Transverse colon (tissue), 4 donors: ENCODE measurements around the gene STK11.

Experiments
- CTCF ChIP-seq, 5 experiments: fragments of 200-600 bp in 3 of 5; fragments of 450-650 bp in 2 of 5; sonication (generic) in 3 of 5; IDR thresholded peaks; 1 replicate in 2 of 5; 2 replicates in 3 of 5; pipeline ENCODE4 v1.5.1; 2016 to 2017; ENCODE audit warnings: antibody characterized with exemption in 5 of 5, inconsistent platforms in 3 of 5, mild to moderate bottlenecking in 2 of 5, moderate library complexity in 1 of 5
- EP300 ChIP-seq: sonication (generic); formaldehyde crosslinking; IDR thresholded peaks from one replicate; pipeline ENCODE4 v1.6.1; 2017; ENCODE audit warnings: antibody characterized with exemption, low read depth
- POLR2A ChIP-seq: fragments of 450-650 bp; IDR thresholded peaks from one replicate; pipeline ENCODE4 v1.6.1; 2016; ENCODE audit warnings: antibody characterized with exemption, mild to moderate bottlenecking, moderate library complexity
- POLR2AphosphoS5 ChIP-seq, 3 donors: sonication (generic); formaldehyde crosslinking; IDR thresholded peaks; one replicate each; pipeline ENCODE4 v1.6.1; 2016; ENCODE audit warnings: antibody characterized with exemption in 3 of 3

DNA sequence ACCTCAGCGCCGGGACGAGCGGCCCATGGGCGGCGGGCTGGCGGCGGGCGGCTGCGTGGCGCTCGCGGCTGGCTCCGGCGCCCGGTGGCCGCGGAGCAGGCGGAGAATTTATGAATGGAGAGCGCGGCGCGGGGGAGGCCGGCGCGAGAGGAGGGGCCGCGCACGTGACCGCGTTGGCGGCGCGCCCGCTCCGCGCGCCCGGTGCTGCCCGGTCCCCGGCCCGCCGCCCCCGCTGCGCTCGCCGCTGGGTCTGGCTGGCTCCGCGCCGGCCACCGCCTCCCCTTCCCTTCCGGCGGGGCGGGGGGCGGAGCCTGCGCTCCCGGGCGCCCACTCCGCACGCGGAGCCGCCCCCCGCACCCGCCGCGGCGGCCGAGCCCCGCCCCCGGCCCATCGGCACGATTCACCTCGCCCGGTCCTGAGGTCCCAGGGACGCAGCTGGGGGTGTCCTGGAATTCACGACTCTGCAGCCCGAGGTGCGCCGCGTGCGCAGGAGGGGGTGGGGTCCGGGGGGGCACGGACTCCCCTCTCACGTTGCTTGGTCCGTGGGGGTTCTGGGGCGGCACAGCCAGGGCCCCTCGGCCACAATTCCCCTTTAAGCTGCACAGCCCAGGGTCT lies 32.3 kb downstream of the STK11 start, which contains the start of gene CBARP:
- no peak for TF ChIP-seq POLR2A
- TF ChIP-seq CTCF (IDR thresholded peaks at IDR 0.05), result no peak
- TF ChIP-seq POLR2AphosphoS5 (IDR thresholded peaks at IDR 0.05), result no peak
- no peak for TF ChIP-seq EP300
